IMR-90 (cell line): ENCODE data around the gene VPS37C. TPM values are rescaled to one million over a fixed set of nuclear protein-coding genes. Genes with fewer than 3 reads are reported as not detected.

Source experiments
- ATAC-seq: fragments of 200-7000 bp; cut with Tn5 transposase; 2 replicates; pipeline ENCODE4 v1.9.1; 2020; ENCODE audit warnings: low read depth, mild to moderate bottlenecking, moderate library complexity
- BruUV-seq: library from RNA; stranded (reverse); fragments of 400-500 nt; replicated peaks from 2 replicates; lab custom pipeline; 2021; lab: Mats Ljungman, UMichigan
- CTCF ChIA-PET: fragments of 300-600 bp; formaldehyde crosslinking; extraction: SDS; loops from one replicate; lab custom pipeline; 2021; ENCODE audit warnings: antibody characterized with exemption; lab: Yijun Ruan, JAX
- POLR2A ChIA-PET: fragments of 300-600 bp; sonication (Branson Sonifier 250); formaldehyde crosslinking; loops from one replicate; lab custom pipeline; 2022; ENCODE audit warnings: antibody characterized with exemption; ENCODE audit not compliant: unreplicated experiment; lab: Charles Lee
- DNase-seq: peaks from one replicate; pipeline ENCODE4 v3.0.0; 2013
- H2AFZ ChIP-seq: replicated peaks from 2 replicates; pipeline ENCODE3; 2013; ENCODE audit warnings: low read length, mild to moderate bottlenecking; ENCODE audit not compliant: poor library complexity
- H2AK5ac ChIP-seq: 2 replicates; pipeline ENCODE4 v1.6.1; 2013; ENCODE audit warnings: low read depth, low read length, inconsistent platforms
- H2AK9ac ChIP-seq: replicated peaks from 2 replicates; pipeline ENCODE3; 2013; ENCODE audit warnings: mild to moderate bottlenecking, low read depth, low read length, moderate library complexity; ENCODE audit not compliant: poor library complexity
- H2BK120ac ChIP-seq: 2 replicates; pipeline ENCODE4 v1.6.1; 2013; ENCODE audit warnings: low read depth, low read length, inconsistent platforms
- H2BK15ac ChIP-seq: 3 replicates; pipeline ENCODE4 v1.6.1; 2013; ENCODE audit warnings: low read depth, low read length, inconsistent platforms
- H2BK20ac ChIP-seq: 2 replicates; pipeline ENCODE4 v1.6.1; 2013; ENCODE audit warnings: low read depth, mild to moderate bottlenecking, inconsistent platforms, low read length, moderate library complexity
- H2BK5ac ChIP-seq: 2 replicates; pipeline ENCODE4 v1.6.1; 2013; ENCODE audit warnings: mild to moderate bottlenecking, low read depth, low read length, inconsistent platforms; ENCODE audit not compliant: poor library complexity, severe bottlenecking
- H3K14ac ChIP-seq: replicated peaks from 2 replicates; pipeline ENCODE4 v1.6.1; 2013; ENCODE audit warnings: low read depth, low read length, inconsistent platforms
- H3K18ac ChIP-seq: 2 replicates; pipeline ENCODE4 v1.6.1; 2013; ENCODE audit warnings: low read depth, low read length, control low read depth
- H3K23ac ChIP-seq: 2 replicates; pipeline ENCODE4 v1.6.1; 2013; ENCODE audit warnings: low read depth, low read length, inconsistent platforms
- H3K27ac ChIP-seq: 2 replicates; pipeline ENCODE4 v1.5.1; 2013; ENCODE audit warnings: mild to moderate bottlenecking, control low read depth, low read length; ENCODE audit not compliant: insufficient read depth
- H3K27me3 ChIP-seq: 2 replicates; pipeline ENCODE4 v1.6.1; 2013; ENCODE audit warnings: low read length; ENCODE audit not compliant: control insufficient read depth, insufficient read depth
- H3K36me3 ChIP-seq: 2 replicates; pipeline ENCODE4 v1.6.1; 2013; ENCODE audit warnings: low read length, mixed read lengths; ENCODE audit not compliant: control insufficient read depth, insufficient read depth
- H3K4ac ChIP-seq: 2 replicates; pipeline ENCODE4 v1.6.1; 2013; ENCODE audit warnings: low read depth, low read length, inconsistent platforms
- H3K4me1 ChIP-seq: 2 replicates; pipeline ENCODE4 v1.6.1; 2013; ENCODE audit warnings: low read length, mixed read lengths; ENCODE audit not compliant: control insufficient read depth, insufficient read depth
- H3K4me2 ChIP-seq: 2 replicates; pipeline ENCODE4 v1.6.1; 2013; ENCODE audit warnings: low read depth, mild to moderate bottlenecking, control low read depth, low read length, moderate library complexity
- H3K4me3 ChIP-seq: 2 replicates; pipeline ENCODE4 v1.5.1; 2013; ENCODE audit warnings: low read depth, mild to moderate bottlenecking, control low read depth, low read length, moderate library complexity; ENCODE audit not compliant: insufficient read depth
- H3K56ac ChIP-seq: 2 replicates; pipeline ENCODE4 v1.6.1; 2013; ENCODE audit warnings: low read length, inconsistent platforms; ENCODE audit not compliant: insufficient read depth; ENCODE audit errors: extremely low read depth
- H3K79me1 ChIP-seq, 2 experiments: 2 replicates each; pipeline ENCODE4 v1.6.1; 2013; ENCODE audit warnings: low read length in 2 of 2, inconsistent platforms in 1 of 2, low read depth in 1 of 2
- H3K9ac ChIP-seq: 2 replicates; pipeline ENCODE4 v1.6.1; 2013; ENCODE audit warnings: low read depth, low read length, control low read depth
- H3K9me1 ChIP-seq: 2 replicates; pipeline ENCODE4 v1.6.1; 2013; ENCODE audit warnings: low read length, inconsistent platforms; ENCODE audit not compliant: insufficient read depth
- H3K9me3 ChIP-seq: 2 replicates; pipeline ENCODE4 v1.6.1; 2013; ENCODE audit warnings: low read length; ENCODE audit not compliant: control insufficient read depth, insufficient read depth
- H4K20me1 ChIP-seq: 2 replicates; pipeline ENCODE4 v1.6.1; 2013; ENCODE audit warnings: low read length, inconsistent platforms; ENCODE audit not compliant: insufficient read depth
- H4K5ac ChIP-seq: 2 replicates; pipeline ENCODE4 v1.6.1; 2013; ENCODE audit warnings: mild to moderate bottlenecking, low read depth, low read length, control low read depth
- H4K8ac ChIP-seq, 2 experiments: 2 replicates each; pipeline ENCODE4 v1.6.1; 2013; ENCODE audit warnings: low read depth in 2 of 2, low read length in 2 of 2, control low read depth in 1 of 2, inconsistent platforms in 1 of 2
- H4K91ac ChIP-seq: 2 replicates; pipeline ENCODE4 v1.6.1; 2013; ENCODE audit warnings: low read depth, low read length, inconsistent platforms; ENCODE audit not compliant: insufficient read depth
- ELK1 ChIP-seq: fragments of 150-350 bp; IDR thresholded peaks from 2 replicates; pipeline ENCODE4 v1.6.1; 2016; ENCODE audit warnings: low read depth, mild to moderate bottlenecking, low read length, moderate library complexity, borderline replicate concordance
- MAFK ChIP-seq: IDR thresholded peaks from 2 replicates; pipeline ENCODE4 v1.6.1; 2012; ENCODE audit warnings: low read depth, low read length, improper control_type of control experiment
- NFE2L2 ChIP-seq: fragments of 150-350 bp; IDR thresholded peaks from 2 replicates; pipeline ENCODE4 v1.6.1; 2016; ENCODE audit warnings: low read depth, mild to moderate bottlenecking, low read length
- WGBS, 2 experiments: methylation state at CpG; one replicate each; pipeline versions ENCODE4 v1.1.5 to v1.1.7; 2013; ENCODE audit warnings: missing lambda C conversion rate in 2 of 2; ENCODE audit not compliant: insufficient read length in 1 of 2; ENCODE audit errors: extremely low coverage in 2 of 2; 5-methylcytosine and 5-hydroxymethylcytosine counted together
- dilution Hi-C: fragments of 300-500 bp; cut with HindIII; formaldehyde crosslinking; loops from one replicate; pipeline ENCODE4 v1.14.3; 2018; ENCODE audit warnings: low sequenced_read_pairs; ENCODE audit not compliant: unreplicated experiment
- in situ Hi-C: fragments of 300-500 bp; cut with MboI; formaldehyde crosslinking; loops from 3 replicates; pipeline ENCODE4 v1.14.3; 2019; ENCODE audit warnings: low sequenced_read_pairs, inconsistent platforms, mixed read lengths
- intact Hi-C: fragments of 100-400 bp; cut with micrococcal nuclease; formaldehyde crosslinking; loops from 2 replicates; pipeline ENCODE4 v1.10.0; 2022
- polyA plus RNA-seq, 3 experiments: library from polyadenylated mRNA; depleted of rRNA; stranded (reverse); fragments of >200 nt; gene quantifications; 2 replicates each; pipeline ENCODE4 v1.2.3, GENCODE V29; 2012; ENCODE audit warnings: low replicate concordance in 1 of 3
- total RNA-seq: library from RNA; depleted of rRNA; stranded (reverse); fragments of >200 nt; gene quantifications from 2 replicates; pipeline ENCODE4 v1.2.3, GENCODE V29; 2012

Gene VPS37C
- total and polyA plus RNA-seq, 2 of the 4 experiments (the other 2 are of a cell fraction), result 3.2 to 13.2 TPM

- Histone ChIP-seq H2BK120ac (no peak overlapping the region), H3K27me3 (peaks cover 25% of the 10 kb centered on the region), H3K23ac (no peak overlapping the region), H2AK5ac (no peak overlapping the region), H3K9ac (no peak overlapping the region), H3K4me3 (no peak overlapping the region), H2AK9ac (no peak overlapping the region), H2AFZ (no peak overlapping the region), H3K14ac (no peak overlapping the region), H3K36me3 (no peaks in the 10 kb centered on the region), H3K4me2 (no peak overlapping the region), H3K27ac (no peak overlapping the region), H2BK15ac (no peak overlapping the region), H3K9me1 (no peaks in the 10 kb centered on the region), H4K91ac (no peak overlapping the region), H3K4me1 (no peaks in the 10 kb centered on the region), H2BK5ac (no peak overlapping the region), H4K5ac (no peak overlapping the region), H2BK20ac (no peak overlapping the region), H3K79me1 (no peaks in the 10 kb centered on the region), H4K8ac (no peak overlapping the region), H3K4ac (no peak overlapping the region), H3K18ac (no peak overlapping the region), H4K20me1 (no peaks in the 10 kb centered on the region), H3K9me3 (peaks cover 9% of the 10 kb centered on the region), H3K56ac (no peak overlapping the region)
- intact Hi-C loops (no loop called here), in situ Hi-C loops (loop anchor here (5.0 kb wide), 1 partner anchor 63 kb away; no protein-coding TSS in a partner anchor), dilution Hi-C loops (no loop called here)
- no peak for ATAC-seq
- no TSS peak for BruUV-seq
- no CpG with 5 or more reads among the region's 12 CpGs for WGBS, 2 experiments
- DNase-seq, result no peak
- TF ChIP-seq MAFK, result no peak
- no peak for TF ChIP-seq NFE2L2
- TF ChIP-seq ELK1, result no peak
- POLR2A ChIA-PET, result no interaction called here
- CTCF ChIA-PET, result no interaction called here
Measured at GRCh38 chr11:61194169-61194671, 33.0 kb upstream of the VPS37C start.
